ENCODE results near the gene DAP3. TPM values are rescaled to one million over a fixed set of nuclear protein-coding genes. Genes with fewer than 3 reads are reported as not detected.
"Not testable (repeated sequence)": the region's sequence is repeated elsewhere in the genome, so short reads cannot be mapped to it uniquely, and the experiment has no call there.

Gene DAP3
- polyA plus RNA-seq, 1 of the 3 experiments (the other 2 are of a cell fraction): 115 TPM

- Histone ChIP-seq H3K9me2 (no peaks in the 10 kb centered on the region), H2AFZ (ENCODE audit: low read depth) (no peak overlapping the region), H3K27ac (ENCODE audit: low read depth in 2 of 2, low read length in 1 of 2) (no peak overlapping the region), H4K20me1 (ENCODE audit: insufficient read depth) (peaks cover 23% of the 10 kb centered on the region; the same call in 1 of the 2 replicates), H3K4me3 (ENCODE audit: low read depth in 2 of 2, low read length in 1 of 2) (no peak overlapping the region), H3K36me3 (replicated peaks in 1 of 2; ENCODE audit: control insufficient read depth in 1 of 2, insufficient read depth in 2 of 2, low read length in 1 of 2) (peaks cover 26 to 44% of the 10 kb centered on the region in 2 experiments), H3K27me3 (ENCODE audit: insufficient read depth) (no peaks in the 10 kb centered on the region), H3K4me2 (no peak overlapping the region), H3F3A (replicated peaks; ENCODE audit: insufficient read depth) (peaks cover 16% of the 10 kb centered on the region), H3K9ac (no peak overlapping the region), H3K4me1 (ENCODE audit: control insufficient read depth in 1 of 2, insufficient read depth in 2 of 2, low read depth in 1 of 2, low read length in 1 of 2) (peaks cover 0 to 4% of the 10 kb centered on the region in 2 experiments; a peak in 1 of 4 replicates), H3K79me2 (ENCODE audit: insufficient read depth) (peaks cover 84% of the 10 kb centered on the region), H3K9me3 (no peaks in the 10 kb centered on the region)
- no peak for DNase-seq
- no peak for TF ChIP-seq FOXJ3 (CRISPR knock-in tag; IDR thresholded peaks at IDR 0.05)
- no peak for TF ChIP-seq EP300 (IDR thresholded peaks at IDR 0.05; ENCODE audit: borderline replicate concordance in 1 of 2, low read depth in 1 of 2, low read length in 1 of 2)
- WGBS (ENCODE audit: low lambda C conversion rate): 96% methylated on average over 10 of the region's 10 CpGs
- CTCF ChIA-PET: no interaction called here
- POLR2A ChIA-PET: no interaction called here
These were observed 8.2 kb downstream of the DAP3 start for GRCh38 chr1:155697046-155697445.

- CTCF ChIA-PET; H3K27me3 ChIP-seq (ENCODE audit: insufficient read depth); H3K4me3 ChIP-seq (ENCODE audit: low read depth in 2 of 2, low read length in 1 of 2); H3K27ac ChIP-seq (ENCODE audit: low read depth in 2 of 2, low read length in 1 of 2); DNase-seq; H3K9me2 ChIP-seq; H2AFZ ChIP-seq (ENCODE audit: low read depth); H3K9me3 ChIP-seq; POLR2A ChIA-PET; H3K9ac ChIP-seq; H3K4me1 ChIP-seq (ENCODE audit: control insufficient read depth in 1 of 2, insufficient read depth in 2 of 2, low read depth in 1 of 2, low read length in 1 of 2); H3K4me2 ChIP-seq: not testable (repeated sequence)
- Histone ChIP-seq H3K36me3 (replicated peaks in 1 of 2; ENCODE audit: control insufficient read depth in 1 of 2, insufficient read depth in 2 of 2, low read length in 1 of 2) (peaks cover 20 to 38% of the 10 kb centered on the region in 2 experiments), H3K79me2 (ENCODE audit: insufficient read depth) (peaks cover 84% of the 10 kb centered on the region), H3F3A (replicated peaks; ENCODE audit: insufficient read depth) (peaks cover 16% of the 10 kb centered on the region), H4K20me1 (ENCODE audit: insufficient read depth) (peaks cover 23% of the 10 kb centered on the region; the same call in 1 of the 2 replicates)
- 77% methylated on average over 11 of the region's 11 CpGs for whole genome bisulfite sequencing (ENCODE audit: low lambda C conversion rate)
These were observed 8.7 kb downstream of the DAP3 start for GRCh38 chr1:155697616-155698015.

GRCh38 chr1:155698382-155699038 lies 9.6 kb downstream of the DAP3 start:
- H3K27ac ChIP-seq (ENCODE audit: low read depth in 2 of 2, low read length in 1 of 2): no peak overlapping the region; a peak in 1 of 4 replicates
- peaks cover 13 to 34% of the 10 kb centered on the region in 2 experiments for H3K36me3 ChIP-seq (replicated peaks in 1 of 2; ENCODE audit: control insufficient read depth in 1 of 2, insufficient read depth in 2 of 2, low read length in 1 of 2)
- POLR2A ChIA-PET: no interaction called here
- H3K9me2 ChIP-seq: no peaks in the 10 kb centered on the region
- H3K79me2 ChIP-seq (ENCODE audit: insufficient read depth): peaks cover 84% of the 10 kb centered on the region
- peaks cover 16% of the 10 kb centered on the region for H3F3A ChIP-seq (replicated peaks; ENCODE audit: insufficient read depth)
- no peak overlapping the region for H3K9ac ChIP-seq
- H3K4me1 ChIP-seq (ENCODE audit: control insufficient read depth in 1 of 2, insufficient read depth in 2 of 2, low read depth in 1 of 2, low read length in 1 of 2): peaks cover 0 to 4% of the 10 kb centered on the region in 2 experiments; a peak in 1 of 4 replicates
- H3K4me3 ChIP-seq (ENCODE audit: low read depth in 2 of 2, low read length in 1 of 2): no peak overlapping the region
- 96% methylated on average over 13 of the region's 13 CpGs for WGBS (ENCODE audit: low lambda C conversion rate)
- H3K4me2 ChIP-seq: no peak overlapping the region
- no peak overlapping the region for H2AFZ ChIP-seq (ENCODE audit: low read depth)
- CTCF ChIA-PET: interaction anchor here (1.4 kb wide), 1 partner anchor 31 kb away, joined by 4 read pairs; no protein-coding TSS in a partner anchor
- H3K27me3 ChIP-seq (ENCODE audit: insufficient read depth): no peaks in the 10 kb centered on the region
- peaks cover 23% of the 10 kb centered on the region; the same call in 1 of the 2 replicates for H4K20me1 ChIP-seq (ENCODE audit: insufficient read depth)
- H3K9me3 ChIP-seq: no peaks in the 10 kb centered on the region
- DNase-seq: no peak
- TF ChIP-seq CHD2 (IDR thresholded peaks at IDR 0.05; ENCODE audit: low read length, partially characterized antibody): no peak
- TF ChIP-seq FOSL2 (IDR thresholded peaks at IDR 0.05; ENCODE audit: borderline replicate concordance, low read depth): no peak
- TF ChIP-seq FOXM1 (IDR thresholded peaks at IDR 0.05; ENCODE audit: low read depth): no peak
- no peak for TF ChIP-seq NFIC (IDR thresholded peaks at IDR 0.05; ENCODE audit: borderline replicate concordance)
- no peak for TF ChIP-seq ZBTB33 (IDR thresholded peaks at IDR 0.05; ENCODE audit: borderline replicate concordance, low read depth)
- TF ChIP-seq PBX3 (IDR thresholded peaks at IDR 0.05): no peak
- TF ChIP-seq EP300 (IDR thresholded peaks at IDR 0.05; ENCODE audit: borderline replicate concordance in 1 of 2, low read depth in 1 of 2, low read length in 1 of 2): no peak
- no peak for TF ChIP-seq NRF1 (IDR thresholded peaks at IDR 0.05; ENCODE audit: low read depth, low read length)
- no peak for TF ChIP-seq MAX (IDR thresholded peaks at IDR 0.05; ENCODE audit: low read depth)
- TF ChIP-seq CTCF (IDR thresholded peaks at IDR 0.05): no peak
- TF ChIP-seq SMC3 (IDR thresholded peaks at IDR 0.05; ENCODE audit: low read depth, low read length): no peak
- no peak for TF ChIP-seq EZH2phosphoT487 (IDR thresholded peaks at IDR 0.05; ENCODE audit: borderline replicate concordance, low read depth)
